Measurements from ENCODE around the gene TTC24. TPM values are rescaled to one million over a fixed set of nuclear protein-coding genes. Genes with fewer than 3 reads are reported as not detected.

TTC24 gene
- total and polyA plus RNA-seq, 10 of the 15 experiments (the other 5 are each of a cell fraction or from before 2014, with no cell fraction given) = 0.05 to 6.4 (median 2.9) TPM; not detected in 1

GRCh38 chr1:156583821-156584622 lies 4.5 kb downstream of the TTC24 start (continued):
- TF ChIP-seq WRNIP1 (IDR thresholded peaks at IDR 0.05; ENCODE audit: borderline replicate concordance, low read depth, low read length) (no peak), POLR2A (IDR thresholded peaks at IDR 0.05; ENCODE audit: low read depth, low read length) (no peak), PKNOX1 (IDR thresholded peaks at IDR 0.05) (no peak), ZBTB33 (IDR thresholded peaks at IDR 0.05) (no peak), SPI1 (IDR thresholded peaks at IDR 0.05; ENCODE audit: borderline replicate concordance, insufficient read depth, low read depth, low read length) (peak; percentile 19; the same call in 1 of the 2 replicates), CEBPZ (IDR thresholded peaks at IDR 0.05; ENCODE audit: low read depth, low read length) (no peak), TARDBP (IDR thresholded peaks at IDR 0.05; ENCODE audit: borderline replicate concordance) (no peak), YY1 (IDR thresholded peaks at IDR 0.05; ENCODE audit: low read depth, low read length) (peak; percentile 52; the same call in 1 of the 2 replicates), IRF3 (IDR thresholded peaks at IDR 0.05) (no peak), CHD2 (IDR thresholded peaks at IDR 0.05; ENCODE audit: borderline replicate concordance, low read depth, low read length) (no peak), PAX5 (IDR thresholded peaks at IDR 0.05; ENCODE audit: borderline replicate concordance, low read depth, low read length) (0 out of 2 replicates have a peak, but pooled peaks have one; percentile 55), STAT3 (IDR thresholded peaks at IDR 0.05; ENCODE audit: low read depth, low read length) (no peak), CHD1 (IDR thresholded peaks at IDR 0.05; ENCODE audit: low read depth, low read length) (no peak)

All from GM12878 (cell line).